GM18526 (cell line): ENCODE measurements around the gene GIMAP2.

Experiments used
- POLR2A ChIP-seq: IDR thresholded peaks from 3 replicates; pipeline ENCODE4 v1.6.1; 2011; ENCODE audit not compliant: insufficient read length; ENCODE audit errors: extremely low read depth

GIMAP2 gene

DNA sequence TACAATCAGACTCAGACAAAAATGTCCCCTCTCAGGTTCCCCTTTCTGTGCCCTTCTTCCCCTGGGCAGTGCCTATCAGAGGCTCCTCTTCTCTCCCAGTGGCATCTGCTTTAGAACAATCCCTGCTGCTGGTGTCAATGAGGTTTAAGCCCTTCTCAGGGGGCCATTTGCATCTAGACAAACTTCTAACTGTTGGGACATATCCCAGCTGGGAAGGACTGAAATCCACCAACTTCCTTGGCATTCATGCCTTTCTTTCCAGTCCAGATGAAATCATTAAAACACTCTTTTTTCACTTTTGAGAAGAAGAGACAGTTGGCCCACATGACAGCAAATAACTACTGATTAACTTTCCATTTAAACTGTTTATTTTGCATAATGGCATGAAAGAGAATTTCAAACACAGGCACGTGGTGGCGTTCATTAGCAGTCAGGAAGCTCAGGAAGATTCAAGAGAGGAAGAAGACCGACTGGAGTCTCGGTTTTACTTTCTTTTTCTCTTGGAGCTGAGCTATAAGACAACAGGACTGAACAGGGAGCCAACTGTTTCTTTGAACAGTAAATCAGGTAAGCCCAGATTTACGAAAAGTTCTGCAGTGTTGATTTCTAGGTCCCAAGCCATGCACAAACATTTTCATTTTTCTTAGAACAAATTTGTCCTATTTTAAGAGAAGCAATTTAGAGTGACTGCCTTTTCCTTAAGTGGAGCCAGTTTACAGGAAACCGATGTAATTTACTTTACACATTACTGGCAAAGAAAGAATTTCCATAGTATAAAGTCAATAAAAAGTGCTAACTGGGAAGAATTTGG is at the start of gene GIMAP2:
GIMAP2 (plus strand) TSS at position 488 of the 811 bp plus-strand sequence. CDS start 1,354 bp downstream, outside the sequence.
- TF ChIP-seq POLR2A, result no peak

DNA sequence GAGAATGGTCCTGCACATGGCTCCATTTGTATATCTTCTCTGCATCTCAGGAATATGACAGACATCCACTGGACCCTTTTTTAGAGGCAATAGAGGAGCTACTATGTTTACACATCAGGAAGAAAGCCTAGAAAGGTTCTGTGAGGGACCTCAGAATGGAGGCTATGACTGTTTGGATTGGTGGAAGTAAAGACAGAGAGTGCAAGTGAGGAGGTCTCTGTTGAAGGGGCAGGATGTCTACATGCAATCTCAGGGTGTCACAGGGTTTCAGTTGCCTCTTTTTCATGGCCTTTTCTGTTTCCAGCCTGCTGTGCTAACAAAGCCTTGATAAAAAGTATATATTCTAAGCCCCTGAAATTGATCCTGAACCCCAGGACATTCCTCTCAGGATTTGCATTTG is 43.7 kb upstream of the GIMAP2 start:
- TF ChIP-seq POLR2A, result no peak

DNA sequence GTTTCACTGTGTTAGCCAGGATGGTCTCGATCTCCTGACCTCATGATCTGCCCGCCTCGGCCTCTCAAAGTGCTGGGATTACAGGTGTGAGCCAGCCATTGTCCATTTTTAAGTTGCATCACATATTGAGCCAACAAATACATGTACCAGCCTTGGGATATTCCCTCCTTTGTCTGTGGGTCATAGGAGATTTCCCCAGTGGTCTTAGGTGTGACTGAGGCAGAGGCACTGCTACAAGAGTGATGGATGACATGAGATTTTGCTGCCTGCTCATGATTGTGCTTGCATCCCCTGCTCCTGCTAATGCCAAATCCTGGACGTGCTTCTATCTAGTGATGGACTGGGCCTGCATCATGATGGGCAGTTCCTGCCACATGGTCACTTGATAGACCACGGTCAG is 42.6 kb upstream of the GIMAP2 start:
- TF ChIP-seq POLR2A, result no peak

DNA sequence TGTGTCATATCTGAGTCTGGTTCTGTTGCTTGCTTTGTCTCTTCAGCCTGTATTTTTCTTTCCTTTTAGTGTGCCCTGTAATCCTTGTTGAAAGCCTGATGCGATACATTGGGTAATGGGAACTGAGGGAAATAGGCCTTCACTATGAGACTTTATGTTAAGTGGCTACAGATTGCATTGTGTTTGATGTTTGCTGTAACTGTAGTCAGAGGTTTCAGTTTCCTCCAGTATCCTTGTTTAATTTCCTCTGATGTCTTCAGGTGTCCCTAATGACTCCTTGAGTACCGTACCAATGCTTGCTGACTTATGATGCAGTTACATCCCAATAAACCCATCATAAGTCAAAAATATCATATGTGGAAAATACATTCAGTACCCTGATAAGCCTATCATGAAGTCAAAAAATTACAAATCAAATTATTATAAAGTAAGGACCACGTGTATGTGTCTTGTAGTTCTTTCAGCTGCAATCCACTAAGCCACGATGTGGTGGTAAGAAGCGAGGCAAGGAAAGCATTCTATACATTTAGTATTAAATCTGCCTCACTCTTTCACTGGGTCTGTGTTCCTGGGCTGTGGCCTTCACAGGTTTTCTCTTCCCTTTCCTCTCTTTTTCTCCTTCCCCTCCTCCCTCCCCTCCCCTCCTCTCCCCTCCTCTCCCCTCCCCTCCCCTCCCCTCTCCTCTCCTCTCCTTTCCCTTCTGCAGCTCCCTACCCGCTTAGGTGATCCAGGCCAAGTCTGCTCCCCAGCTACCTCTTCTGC is 40.1 kb upstream of the GIMAP2 start:
- no peak for TF ChIP-seq POLR2A

DNA sequence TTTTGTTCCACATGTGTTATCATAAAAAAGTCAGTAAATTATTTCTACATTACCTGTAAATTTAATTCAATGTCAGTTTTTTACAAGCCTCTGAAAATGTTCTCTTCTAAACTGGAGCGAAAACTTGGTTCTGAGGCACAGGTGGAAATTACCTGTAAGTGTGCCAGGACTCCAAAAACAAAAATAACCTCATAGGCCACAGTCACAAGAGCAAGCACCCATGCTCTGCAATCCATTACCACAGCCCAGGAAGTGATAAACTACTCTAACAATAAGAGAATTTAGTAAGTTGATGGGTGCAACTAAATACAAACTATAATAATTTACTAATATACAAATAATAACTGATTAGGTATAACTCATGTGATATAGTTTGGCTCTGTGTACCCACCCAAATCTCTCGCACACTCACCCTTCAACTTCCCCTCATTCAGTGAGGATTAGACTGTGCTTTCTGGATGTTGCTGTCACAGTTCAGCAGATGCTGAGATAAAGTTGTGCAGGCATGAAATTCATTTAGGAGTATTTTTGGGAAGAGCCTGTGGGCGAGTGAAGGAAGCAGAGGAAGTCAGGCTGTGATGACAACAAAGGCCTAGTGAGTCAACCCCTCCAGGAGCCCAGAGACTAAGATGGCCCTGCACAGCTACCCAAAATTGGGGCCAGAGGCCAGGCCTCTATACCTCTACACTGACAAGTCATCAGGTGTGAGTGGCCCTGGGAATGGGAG is 37.0 kb upstream of the GIMAP2 start:
- no peak for TF ChIP-seq POLR2A

DNA sequence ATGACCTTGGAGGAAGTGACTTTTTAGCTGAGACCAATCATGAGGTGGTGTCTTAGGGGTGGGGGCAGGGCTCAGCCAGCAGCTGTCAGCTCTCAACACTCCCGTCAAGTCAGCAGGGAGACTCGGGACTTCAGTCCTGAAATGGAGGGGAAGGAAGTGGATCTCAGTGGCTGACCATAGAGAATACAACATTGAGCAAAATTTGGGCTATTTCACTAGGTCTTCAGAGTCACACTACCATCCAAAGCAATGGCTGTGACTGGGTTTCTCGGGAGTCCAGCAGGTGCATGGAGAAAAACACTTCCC is 36.5 kb upstream of the GIMAP2 start:
- TF ChIP-seq POLR2A, result no peak

DNA sequence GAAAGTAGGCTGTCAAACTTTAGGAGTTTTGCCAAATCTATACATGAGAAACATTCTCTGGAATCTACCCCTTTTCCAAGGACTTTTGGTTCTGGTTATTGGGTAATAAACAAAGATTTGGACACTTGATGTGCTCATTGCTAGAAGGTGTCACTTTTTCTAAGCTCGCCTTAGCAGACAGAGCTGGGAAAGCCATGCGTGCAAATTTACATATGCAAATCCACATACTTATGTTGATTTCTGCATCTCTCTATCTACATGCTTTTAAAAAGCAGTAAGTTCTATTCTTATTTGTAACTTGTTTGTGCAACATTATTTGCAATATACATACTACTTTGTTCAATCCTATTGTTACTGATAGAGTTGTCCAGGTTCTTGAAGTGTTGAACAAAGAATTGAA is 30.8 kb upstream of the GIMAP2 start:
- no peak for TF ChIP-seq POLR2A

DNA sequence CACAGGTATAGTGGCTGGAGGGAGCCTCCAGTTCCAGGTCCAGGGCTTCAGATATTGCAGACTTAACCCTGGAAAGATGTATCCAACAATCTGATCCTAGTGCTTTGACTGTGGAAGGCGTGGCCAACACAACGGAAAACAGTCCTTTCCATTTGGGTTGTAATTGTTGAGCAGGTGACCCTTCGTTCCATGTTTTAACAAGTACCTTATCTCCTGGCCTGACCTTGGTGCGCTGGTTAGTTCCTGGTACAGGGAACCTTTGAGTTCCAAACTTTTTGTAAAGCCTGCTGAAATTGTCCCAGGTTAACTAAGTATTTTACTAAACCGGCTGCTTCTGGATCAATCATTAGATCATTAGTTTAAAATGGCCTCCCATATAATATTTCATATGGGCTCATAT is 29.5 kb upstream of the GIMAP2 start:
- no peak for TF ChIP-seq POLR2A

DNA sequence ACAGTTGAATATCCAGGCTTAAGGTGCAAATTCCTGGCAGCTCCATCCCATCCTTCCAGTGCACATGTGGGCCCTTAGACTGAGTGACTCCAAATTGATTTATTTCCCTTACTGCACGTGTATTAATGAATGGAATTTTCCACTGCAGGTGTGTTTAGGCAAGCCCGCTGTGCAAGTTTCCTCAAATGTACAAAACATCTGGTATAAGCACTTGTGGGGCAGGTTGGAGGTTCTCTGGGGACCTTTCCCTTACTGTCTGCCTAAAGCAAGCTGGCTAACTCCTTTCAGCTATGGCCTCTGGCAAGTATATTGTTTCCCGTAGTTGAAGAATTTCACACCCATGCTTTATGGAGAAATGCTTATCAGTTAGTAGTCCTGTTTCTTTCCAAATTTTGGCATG is 28.0 kb upstream of the GIMAP2 start:
- TF ChIP-seq POLR2A, result no peak

DNA sequence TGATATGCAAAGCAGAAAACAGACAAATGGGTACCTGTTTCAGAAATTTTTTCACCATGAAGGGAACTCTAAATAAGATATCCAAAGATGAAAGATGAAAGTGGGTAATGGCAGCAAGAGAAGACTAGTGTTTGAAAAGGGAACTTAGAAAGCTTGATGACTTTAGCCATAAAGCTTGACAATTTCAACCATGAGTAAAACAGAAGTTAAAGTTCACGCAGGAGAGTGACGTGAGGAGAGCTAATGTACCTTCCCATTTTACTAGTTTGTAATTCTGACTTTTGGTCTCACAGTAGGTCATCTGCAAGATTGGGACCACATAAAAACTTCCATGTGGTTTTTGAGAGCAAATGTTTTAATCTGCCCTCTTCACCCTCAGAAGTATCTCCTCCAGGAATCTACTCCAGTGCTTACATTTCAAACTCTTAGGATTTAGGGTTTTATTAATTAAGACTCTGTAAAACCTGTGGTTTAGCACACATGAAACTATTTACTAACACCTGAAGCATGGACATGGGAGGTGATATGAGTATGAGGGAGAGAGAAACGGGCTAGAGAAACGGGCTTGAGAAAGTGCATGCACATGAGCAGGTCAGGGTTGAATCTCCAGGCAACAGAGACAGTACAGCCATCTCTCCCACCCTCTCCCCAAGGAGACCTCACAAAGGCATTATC is 24.4 kb upstream of the GIMAP2 start:
- TF ChIP-seq POLR2A, result no peak

DNA sequence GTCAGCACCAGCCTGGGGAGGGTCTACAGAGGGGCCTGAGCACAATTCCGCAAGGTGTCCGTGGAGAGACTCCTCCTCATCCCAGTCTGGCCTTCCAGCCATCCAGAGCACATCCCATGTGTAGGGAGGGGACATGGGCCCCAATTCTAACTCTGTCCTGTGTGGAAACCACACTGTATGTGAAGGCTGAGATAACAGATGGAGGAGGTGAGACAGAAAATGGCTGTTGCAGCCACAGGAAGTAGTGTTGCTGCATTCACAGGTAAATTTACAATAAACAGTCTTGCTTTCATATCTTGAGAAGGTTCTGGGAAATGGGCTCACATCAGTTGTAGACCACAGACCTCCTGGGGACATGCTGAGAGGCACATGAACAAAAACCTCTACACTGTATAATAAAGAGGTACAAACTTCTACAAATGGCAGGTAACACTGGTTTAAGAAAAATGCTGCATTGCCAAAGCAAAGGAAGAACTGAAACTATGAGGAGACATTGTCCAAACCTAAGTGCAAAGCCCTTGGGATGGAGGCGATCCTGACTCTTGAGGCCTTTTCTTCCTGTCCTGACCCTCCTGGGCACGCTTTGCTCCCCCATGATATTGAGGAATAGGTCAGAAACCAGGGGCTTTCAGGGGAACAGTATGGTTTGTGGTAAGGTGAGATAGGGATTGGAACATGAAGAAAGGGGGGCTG is 21.6 kb upstream of the GIMAP2 start:
- no peak for TF ChIP-seq POLR2A

DNA sequence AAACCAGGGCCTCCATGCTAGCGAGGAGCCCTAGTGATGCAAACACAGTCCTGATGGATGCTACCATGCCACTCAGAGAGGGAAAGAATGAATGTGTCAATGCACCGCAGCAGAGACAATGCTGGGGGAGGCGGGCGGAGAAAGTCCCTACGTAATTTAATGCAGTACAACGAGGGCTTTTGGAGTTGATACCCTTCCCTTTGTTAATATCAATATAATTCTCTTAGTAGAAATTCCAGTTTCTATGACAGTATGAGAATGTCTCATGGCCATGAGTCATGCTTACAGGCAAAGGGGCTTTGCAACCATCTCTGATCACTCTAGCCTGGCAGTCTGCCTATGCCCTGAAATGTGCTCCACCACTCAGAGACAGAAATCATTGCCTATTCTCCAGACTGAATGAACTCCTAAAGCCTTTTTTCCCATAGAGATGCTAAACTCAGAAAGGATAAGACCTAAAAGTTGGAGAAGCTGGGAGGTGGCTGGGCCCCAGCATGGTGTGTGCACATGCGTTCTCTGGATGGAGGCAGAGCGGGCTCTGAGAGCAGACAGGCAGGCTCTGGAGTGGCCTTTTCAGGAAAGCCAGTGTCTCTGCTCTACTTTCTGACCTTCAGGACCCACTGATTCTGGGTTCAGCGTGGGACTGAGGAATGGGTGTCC is 20.3 kb upstream of the GIMAP2 start:
- no peak for TF ChIP-seq POLR2A

DNA sequence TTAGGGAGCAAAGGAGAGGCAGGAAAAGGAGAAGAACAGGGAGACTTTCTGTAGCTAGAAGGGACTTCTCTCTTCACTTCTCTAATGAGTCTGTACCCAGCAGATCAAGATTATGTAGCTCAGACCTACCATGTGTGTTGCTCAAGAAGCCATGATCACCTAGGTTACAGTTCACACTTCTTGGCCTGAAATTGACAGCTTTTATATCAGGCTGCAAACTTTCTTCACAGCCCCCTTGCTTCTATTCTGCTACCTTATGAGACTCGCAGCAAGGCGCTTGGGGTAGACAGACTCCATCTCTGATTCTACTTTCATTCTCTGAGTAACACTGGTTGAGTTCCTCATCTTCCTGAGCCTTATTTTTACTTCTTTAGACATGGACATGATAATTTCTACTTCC is 19.6 kb upstream of the GIMAP2 start:
- no peak for TF ChIP-seq POLR2A

DNA sequence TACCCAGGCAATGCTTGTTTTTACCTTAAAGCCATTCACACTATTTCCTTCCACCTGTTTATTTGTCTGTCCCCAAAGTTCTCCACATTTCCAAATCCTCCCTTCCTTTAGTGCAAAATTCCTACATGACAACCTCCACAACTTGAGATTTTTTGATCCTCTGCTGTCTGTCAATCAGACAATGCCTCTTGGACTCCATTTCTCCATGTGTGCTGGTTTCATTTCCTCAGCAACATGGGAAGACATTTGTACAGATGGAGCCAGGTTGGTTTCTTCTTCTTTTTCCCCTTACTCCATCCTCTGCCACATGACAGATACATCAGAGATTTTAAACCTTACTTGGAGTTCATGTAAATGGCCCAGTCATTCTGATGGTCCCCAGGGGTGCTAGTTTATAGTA is 19.1 kb upstream of the GIMAP2 start:
- no peak for TF ChIP-seq POLR2A
